Left forelimb (tissue), 1 donor: ENCODE results near the gene ATP6V1E1.
"Not testable (repeated sequence)": the region's sequence is repeated elsewhere in the genome, so short reads cannot be mapped to it uniquely, and the experiment has no call there.

Experiments
- DNase-seq: peaks from one replicate; pipeline ENCODE4 v3.0.0-alpha.2; 2018; ENCODE audit warnings: low spot score

The ATP6V1E1 gene

DNA sequence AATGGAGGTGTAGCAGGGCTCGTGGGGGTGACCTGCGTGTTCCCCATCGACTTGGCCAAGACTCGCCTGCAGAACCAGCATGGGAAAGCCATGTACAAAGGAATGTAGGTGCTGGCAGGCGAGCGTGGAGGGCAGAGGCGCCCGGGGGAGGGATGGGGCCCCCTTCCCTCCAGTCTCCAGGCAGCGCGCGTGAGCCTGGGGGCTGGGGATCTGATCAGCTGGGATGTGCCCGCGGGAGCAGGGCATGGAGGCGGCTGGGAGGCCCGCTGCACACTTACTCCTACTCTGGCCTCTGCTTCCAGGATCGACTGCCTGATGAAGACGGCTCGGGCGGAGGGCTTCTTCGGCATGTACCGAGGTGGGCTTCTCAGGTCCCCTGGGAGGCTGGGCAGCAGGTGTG, 47.5 kb downstream of the ATP6V1E1 start:
- DNase-seq, result no peak

DNA sequence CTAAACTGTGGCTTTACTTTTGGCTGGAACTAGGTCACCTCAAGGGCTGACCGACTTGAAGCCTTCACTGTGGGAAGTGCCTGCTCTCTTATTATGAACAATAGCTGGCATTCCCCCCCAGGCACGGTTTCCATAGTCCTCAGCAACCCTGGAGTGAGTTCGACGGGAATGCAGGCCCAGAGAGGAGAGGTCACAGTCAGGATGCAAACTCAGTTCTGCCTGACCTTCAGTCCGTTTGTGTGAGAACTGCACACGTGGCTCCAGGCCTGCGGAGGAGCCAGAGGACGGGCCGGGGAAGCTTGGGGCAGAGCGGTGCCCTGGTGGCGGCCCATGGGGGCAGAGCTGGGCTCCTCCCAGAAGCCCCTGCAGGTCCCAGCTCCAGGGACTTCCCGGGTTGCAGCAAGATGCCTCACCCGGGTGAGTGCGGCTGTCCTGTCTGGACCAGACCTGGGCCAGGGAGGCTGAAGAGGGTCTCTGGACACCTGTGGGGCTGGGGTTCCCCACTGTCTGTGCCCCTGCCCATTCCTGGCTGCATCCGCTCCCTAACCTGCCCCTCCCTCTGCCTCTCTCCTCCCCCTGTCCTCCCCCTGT, 48.0 kb downstream of the ATP6V1E1 start:
- DNase-seq, result no peak

DNA sequence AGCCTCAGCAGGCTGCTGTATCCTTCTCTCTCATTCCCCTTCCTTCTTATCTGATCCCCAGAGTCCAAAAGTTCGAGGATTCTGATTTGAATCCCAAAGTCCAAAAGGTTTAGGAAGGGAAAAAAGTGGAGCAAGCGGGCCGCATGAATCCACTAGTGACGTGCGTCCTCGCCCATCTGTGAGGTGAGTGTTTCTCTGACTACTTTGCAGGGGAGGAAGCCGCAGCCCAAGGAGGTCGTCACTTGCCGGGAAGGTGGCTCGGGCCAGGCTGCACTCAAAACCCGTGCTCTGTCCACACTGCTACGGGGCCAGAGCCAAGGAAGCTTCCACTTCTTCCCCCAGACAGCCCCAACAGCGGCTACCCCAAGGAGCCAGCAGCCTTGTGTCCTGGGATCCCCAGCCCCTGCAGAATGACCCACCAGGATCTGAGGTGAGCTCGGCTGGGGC, 49.0 kb downstream of the ATP6V1E1 start:
- DNase-seq, result no peak

DNA sequence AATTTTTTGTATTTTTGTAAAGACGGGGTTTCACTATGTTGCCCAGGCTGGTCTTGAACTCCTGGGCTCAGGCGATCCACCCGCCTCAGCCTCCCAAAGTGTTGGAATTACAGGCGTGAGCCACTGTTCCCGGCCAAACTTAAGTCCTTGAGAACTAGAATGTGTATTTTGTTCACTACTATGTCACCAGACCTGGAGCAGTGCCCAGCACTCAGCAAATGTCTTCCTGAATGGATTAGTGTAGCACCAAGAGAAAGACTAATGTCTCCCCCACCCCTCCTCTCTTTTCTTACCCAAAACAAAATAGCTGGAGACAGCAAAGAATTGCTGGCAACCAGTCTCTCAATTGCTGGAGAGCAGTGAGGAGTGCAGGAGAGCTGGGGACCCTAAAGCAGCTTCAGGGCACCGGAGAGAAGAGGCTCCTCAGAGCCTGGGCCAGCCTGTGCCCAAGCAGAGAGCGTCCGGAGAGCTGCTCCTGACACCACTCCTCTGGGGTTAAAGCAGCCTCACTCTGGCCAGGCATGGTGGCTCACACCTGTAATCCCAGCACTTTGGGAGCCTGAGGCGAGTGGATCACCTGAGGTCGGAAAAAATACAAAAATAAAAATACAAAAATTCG, 50.3 kb downstream of the ATP6V1E1 start:
- DNase-seq, result no peak

DNA sequence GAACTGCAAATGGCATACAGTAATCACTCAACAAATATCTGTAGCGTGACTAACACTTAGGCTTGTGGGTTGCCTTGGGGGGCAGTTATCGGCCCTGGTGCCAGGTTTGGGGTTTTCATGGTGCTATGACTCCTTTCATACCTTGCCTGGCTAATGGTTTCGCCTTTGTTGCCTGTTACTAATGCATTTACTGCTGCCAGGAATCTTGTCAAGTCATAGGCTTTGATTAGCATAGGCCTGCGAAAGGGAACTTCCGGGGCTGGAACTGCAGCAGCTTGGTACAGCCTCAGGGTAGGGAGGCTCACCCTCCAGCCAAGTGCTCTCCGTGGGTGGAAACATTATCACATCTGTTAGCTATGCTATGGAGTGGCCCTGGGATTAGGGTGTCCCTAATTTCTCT, 52.1 kb downstream of the ATP6V1E1 start:
- DNase-seq, result no peak

DNA sequence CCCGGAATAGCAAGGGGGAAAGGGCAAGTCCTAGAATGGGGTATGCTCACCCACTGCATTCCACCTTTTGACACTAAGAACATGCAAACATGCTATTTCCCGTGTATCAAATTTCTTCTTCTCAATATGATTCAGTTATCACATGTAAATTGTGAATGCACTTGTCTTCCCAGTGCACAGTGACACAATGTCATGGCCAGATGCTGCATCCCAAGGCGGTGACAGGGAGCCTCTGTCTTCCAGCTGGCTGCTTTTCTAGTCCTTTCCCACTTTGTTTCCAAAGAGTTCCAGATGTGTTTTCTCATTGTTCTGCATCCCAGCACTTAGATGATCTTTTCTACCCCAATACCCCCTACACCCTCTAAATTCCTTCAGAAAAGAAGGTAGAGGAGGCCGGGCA, 52.9 kb downstream of the ATP6V1E1 start:
- DNase-seq, result no peak

DNA sequence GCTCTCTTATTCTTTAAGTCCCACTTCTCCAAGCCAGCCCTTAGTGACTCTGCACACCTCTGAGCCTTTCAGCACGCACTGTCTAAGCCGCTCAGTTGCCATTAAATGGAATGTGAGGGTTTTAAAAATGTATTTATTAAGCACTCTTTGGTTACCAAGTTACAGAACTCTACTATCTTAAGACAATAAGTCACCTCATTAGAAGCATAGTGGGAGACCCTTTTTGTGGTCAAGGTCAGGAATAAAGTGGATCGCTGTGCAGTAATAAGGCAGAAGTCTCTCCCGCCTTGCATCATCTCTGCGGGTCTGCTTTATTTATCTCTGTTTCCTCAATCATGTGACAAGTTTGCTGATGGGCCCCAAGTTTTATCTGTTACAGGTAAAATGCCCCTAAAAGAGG, 53.4 kb downstream of the ATP6V1E1 start:
- no peak for DNase-seq

DNA sequence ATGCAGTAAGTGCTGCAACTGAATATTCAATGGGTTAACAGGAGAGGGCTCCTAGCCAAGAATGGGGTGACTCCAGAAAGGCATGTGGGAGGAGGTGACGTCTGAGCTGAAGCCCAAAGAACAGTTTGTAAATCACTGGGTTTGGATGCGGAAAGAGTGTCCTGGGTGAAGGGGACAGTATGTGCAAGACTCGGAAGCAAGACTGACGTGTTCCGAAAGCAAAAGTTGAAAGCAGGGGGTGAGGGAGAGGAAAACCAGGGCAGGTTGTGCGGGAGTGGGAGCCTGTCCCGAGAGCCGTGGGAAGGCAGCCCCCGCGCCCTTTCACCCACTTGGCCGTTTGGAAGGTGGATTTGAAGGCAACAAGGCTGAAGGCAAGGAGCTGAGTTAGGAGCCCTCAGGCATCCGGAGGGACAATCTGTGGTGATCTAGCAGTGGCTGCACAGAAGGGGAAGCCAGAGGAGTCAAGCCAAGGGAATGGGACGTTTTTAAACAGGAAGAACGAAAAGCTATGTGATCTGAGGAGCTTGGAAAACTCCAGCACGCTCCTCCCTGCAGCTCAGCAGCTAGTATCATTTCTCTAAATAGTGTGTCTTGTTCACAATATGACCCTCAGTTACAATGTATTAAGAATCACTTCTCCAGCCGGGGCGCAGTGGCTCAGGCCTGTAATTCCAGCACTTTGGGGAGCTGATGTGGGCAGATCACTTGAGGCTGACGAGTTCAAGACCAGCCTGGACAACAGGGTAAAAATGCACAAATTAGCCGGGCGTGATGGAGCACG, 57.5 kb downstream of the ATP6V1E1 start:
- DNase-seq, result peak; percentile 78

DNA sequence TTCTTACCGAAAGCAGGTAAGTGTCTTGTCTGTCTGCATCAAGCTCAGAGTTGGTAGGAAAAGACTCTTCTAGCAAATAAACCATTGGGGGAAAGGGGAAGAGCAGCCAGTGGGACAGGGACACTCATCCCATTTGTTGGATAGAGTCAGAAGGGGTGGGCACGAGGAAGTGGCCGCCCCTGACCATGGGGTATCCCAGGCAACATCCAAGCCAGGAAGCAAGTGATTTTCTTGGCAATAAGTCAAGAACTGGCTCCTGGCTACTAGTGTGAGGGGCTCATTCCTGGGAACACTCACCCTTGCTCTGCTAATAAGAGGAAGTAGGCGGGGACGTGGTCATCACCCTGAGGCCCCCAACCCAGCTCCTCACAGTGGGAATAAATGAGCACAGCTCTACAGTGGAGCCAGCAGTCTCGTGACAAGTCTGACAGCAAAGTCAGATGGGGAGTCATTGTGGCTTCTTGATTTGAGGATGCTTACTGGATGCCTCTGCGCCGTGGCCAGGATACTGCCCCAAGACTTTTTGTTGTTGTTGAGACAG, 58.5 kb downstream of the ATP6V1E1 start:
- DNase-seq, result no peak

DNA sequence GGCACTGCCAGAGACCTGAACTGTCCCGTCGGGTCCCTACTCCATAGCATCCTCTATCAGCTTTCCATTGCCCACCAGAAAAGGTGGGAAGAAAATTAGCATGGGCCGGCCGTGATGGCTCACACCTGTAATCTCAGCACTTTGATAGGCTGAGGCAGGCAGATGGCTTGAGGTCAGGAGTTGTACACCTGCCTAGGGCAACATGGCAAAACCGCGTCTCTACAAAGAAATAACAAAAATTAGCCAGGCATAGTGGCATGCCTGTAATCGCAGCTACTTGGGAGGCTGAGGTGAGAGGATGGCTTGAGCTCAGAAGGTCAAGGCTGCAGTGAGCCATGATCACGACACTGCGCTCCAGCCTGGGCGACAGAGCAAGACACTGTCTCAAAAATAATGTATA, 61.8 kb downstream of the ATP6V1E1 start:
- no peak for DNase-seq

DNA sequence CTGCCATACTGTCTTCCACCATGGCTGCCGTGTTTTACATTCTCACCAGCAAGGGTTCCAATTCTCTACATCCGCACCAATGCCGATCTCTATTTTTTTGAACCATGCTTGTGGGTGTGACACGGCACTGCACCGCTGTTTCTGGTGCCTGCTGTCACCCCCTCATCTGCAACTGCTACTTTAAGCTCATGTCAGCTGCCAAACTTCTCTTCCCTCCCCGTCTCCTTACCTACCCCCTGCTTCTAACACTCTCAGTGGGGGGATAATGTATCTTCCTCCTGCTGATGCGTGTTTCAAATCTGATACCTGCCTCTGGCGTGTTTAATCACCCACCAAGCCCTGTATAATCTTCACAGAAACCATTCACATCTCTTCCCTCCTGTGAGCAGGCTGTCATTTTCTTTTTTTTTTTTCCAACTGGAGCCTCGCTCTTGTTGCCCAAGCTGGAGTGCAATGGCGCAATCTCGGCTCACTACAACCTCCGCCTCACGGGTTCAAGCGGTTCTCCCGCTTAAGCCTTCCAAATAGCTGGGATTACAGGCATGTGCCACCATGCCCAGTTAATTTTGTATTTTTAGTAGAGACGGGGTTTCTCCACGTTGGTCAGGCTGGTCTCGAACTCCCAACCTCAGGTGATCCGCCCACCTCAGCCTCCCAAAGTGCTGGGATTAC, 62.4 kb downstream of the ATP6V1E1 start:
- not testable (repeated sequence) for DNase-seq

DNA sequence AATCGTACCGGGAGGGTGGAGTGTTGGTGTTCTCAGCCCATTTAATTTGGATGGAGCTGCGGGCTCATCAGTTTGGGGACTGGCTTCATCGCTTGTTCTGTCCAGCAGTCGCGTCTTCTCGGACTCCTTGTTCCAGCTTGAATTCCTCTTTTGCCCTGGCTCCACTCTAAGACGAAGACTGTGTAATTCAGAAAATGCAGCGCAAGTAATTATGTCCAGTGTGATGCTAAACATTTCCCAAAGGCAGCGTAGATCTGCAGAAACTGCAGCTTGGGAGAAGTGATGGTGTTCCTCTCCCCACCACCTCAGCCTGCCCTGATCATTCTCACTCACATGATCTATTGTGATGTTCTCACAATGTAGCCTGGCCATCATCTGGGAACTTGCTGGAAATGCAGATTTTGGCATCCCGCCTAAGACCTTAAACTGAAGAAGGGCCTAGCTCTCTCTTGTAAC, 64.6 kb downstream of the ATP6V1E1 start:
- DNase-seq, result no peak

DNA sequence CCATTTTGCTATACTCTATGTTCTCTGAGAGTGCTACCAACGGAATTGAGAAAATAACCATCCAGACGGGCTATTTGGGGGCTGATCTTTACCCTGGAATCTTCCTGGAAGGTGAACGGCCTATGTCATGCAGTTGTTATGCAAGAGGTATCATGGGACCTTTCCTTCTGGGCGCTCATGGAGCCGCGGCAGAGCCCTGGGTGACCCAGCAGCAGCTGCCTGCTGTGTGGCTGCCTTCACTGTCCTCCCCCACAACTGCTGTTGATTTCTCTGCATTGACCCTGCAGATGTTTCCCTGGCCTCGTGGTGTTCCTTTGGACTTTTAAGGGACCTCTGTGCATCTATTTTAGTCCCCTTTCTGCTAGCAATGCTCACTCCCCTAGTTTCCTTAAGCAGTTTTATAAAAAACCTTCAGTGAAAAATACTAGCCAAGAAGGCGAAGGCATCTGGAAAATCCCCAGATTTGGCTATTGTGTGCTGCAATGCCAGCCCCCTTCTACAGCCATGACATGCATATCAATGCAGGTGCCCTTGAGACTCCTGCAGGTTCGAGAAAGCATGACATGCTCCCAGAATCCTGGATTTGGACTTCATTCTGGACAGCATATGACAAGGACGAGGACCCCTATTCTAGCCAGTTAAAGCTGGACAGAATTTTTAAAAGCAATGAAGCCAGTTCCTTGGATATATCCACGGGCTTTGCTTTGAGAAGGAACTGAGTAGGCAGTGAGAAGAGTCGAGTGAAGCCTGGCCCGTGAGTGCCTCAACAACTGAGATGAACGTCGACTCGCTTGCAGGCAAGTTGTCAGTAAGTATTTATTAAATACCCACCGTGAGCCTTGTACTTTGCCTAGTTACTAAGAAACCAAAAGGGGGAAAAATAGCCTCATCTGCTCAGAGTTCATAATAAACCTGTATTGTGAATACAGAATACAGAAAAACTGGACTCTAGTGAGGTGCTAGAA, 65.4 kb downstream of the ATP6V1E1 start, which contains the start of gene SLC25A18:
SLC25A18 (plus strand) TSS at position 593 of the 965 bp plus-strand sequence. CDS start 16,447 bp downstream, outside the sequence.
- no peak for DNase-seq

DNA sequence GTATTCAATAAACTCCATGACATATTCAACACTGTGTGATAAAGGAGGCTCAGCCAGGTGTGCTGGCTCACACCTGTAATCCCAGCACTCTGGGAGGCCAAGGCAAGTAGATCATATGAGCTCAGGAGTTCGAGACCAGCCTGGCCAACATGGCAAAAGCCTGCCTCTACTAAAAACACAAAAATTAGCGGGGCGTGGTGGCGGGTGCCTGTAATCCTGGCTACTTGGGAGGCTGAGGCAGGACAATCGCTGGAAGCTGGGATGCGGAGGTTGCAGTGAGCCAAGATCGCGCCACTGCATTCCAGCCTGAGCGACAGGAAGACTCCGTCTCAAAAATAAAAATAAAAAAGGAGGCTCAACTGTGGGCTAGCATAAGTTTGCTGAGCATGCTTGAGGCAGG, 69.4 kb downstream of the ATP6V1E1 start:
- DNase-seq, result no peak

DNA sequence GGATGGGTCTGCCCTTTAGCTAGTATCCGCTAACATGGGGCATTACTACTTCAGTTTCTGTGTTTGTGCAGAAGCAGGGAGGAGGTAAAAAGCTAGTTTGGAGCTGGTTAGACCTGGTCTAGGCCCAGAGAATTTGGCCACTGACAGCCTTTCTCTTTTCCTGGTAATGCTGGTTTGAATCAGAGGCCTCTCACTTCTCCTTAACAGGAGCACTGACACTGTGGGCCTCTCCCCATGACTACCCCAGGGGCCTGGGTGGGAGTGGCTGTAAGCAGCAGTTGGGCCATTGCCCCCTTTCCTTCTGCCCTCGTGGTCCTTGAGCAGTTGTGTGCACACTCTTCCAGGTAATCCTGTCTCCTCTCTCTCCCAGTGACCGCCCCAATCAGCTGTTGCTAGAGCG, 73.7 kb downstream of the ATP6V1E1 start:
- no peak for DNase-seq

DNA sequence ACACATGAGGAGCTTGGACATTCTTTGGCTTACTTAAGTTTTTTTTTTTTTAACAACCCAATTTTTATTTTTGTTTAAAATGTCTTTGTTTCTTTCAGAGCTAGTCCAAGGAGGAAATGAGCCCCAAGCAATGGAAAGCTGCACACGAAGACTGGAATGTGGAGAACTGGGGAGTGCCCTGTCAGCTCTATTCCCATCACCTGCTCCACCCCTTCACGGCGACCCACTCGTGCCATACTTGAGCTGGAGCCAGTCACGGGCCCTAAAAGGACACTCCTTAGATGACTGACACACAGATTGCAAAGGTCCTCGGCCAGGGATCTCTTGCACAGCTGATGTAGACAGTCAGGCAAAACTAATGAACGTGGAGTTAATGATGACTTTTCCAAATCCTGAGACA, 75.8 kb downstream of the ATP6V1E1 start:
- DNase-seq, result no peak

DNA sequence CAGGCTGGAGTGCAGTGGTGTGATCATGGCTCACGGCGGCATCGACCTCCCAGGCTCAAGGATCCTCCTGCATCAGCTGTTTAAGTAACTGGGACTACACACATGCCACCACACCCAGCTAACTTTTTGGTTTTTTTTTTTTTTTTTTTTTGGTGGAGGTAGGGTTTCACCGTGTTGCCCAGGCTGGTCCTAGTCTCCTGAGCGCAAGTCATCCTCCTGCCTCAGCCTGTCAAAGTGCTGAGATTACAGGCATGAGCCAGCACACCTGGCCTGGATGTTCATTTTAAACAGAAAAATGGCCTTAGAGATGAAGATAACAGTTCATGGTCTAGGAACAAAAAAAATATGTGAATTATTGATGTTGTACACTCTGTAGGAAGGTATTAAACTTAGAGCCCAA, 78.9 kb downstream of the ATP6V1E1 start:
- no peak for DNase-seq

DNA sequence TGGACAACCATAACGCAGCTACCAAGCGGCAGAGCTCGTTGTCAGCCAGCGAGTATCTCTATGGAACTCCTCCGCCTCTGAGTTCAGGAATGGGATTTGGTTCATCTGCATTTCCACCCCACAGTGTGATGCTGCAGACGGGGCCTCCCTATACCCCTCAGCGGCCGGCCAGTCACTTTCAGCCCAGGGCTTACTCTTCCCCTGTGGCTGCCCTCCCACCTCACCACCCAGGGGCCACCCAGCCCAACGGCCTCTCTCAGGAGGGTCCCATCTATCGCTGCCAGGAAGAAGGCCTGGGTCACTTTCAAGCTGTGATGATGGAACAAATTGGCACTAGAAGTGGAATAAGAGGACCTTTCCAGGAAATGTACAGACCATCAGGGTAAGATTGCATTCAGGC, 79.4 kb downstream of the ATP6V1E1 start:
- DNase-seq, result no peak

DNA sequence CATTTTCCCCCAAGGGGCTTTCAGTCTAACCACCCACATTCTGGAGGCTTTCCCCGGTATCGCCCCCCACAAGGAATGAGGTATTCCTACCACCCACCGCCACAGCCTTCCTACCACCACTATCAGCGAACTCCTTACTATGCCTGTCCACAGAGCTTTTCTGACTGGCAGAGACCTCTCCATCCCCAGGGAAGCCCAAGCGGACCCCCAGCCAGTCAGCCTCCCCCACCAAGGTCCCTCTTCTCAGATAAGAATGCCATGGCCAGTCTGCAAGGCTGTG, 79.9 kb downstream of the ATP6V1E1 start:
- no peak for DNase-seq

DNA sequence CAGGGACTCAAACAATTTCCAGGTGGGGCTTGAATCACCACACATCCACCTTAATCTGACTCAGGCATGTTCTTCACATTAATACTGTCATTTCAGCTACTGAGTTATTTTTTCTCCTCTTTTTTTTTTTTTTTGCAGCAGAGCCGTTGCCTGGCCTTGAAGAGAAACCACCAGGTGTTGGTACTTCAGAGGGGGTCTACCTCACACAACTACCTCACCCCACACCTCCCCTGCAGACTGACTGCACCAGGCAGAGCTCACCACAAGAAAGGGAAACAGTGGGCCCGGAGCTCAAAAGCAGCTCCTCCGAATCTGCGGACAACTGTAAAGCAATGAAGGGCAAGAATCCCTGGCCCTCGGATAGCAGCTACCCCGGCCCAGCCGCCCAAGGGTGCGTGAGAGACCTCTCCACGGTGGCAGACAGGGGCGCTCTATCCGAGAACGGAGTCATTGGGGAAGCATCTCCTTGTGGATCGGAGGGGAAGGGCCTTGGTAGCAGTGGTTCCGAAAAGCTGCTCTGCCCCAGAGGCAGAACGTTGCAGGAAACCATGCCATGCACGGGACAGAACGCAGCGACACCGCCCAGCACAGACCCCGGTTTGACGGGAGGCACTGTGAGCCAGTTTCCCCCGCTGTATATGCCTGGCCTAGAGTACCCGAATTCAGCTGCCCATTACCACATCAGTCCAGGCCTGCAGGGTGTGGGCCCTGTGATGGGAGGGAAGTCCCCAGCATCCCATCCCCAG, 80.4 kb downstream of the ATP6V1E1 start:
- DNase-seq, result no peak

DNA sequence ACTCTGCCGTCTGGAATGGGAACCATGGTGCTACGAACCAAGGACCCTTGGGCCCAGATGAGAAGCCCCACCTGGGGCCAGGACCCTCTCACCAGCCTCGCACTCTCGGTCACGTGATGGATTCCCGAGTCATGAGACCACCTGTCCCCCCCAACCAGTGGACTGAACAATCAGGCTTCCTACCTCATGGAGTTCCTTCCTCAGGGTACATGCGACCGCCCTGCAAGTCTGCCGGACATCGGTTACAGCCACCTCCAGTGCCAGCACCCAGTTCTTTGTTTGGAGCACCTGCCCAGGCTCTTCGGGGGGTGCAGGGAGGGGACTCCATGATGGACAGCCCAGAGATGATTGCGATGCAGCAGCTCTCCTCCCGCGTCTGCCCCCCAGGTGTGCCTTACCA, 86.1 kb downstream of the ATP6V1E1 start:
- DNase-seq, result no peak
